ENCODE results near the gene CHRND. TPM values are rescaled to one million over a fixed set of nuclear protein-coding genes. Genes with fewer than 3 reads are reported as not detected.

CHRND gene
- total and polyA plus RNA-seq, 4 experiments from 2014 or later, result not detected

- POLR2A ChIA-PET (ENCODE audit: partially characterized antibody), result interaction anchor here (1.5 kb wide), 1 partner anchor 30 kb away, joined by 4 read pairs; the partner anchor contains the start of genes EIF4E2 and TIGD1
Observed at GRCh38 chr2:232521098-232521497, 4.9 kb upstream of the CHRND start.

GRCh38 chr2:232521959-232522622 is 3.9 kb upstream of the CHRND start:
- DNase-seq, result peak in 4 of 5 donors; percentile 53 to 63 (median 57)
- H3K27ac Mint-ChIP-seq, result no peak overlapping the region
- Histone ChIP-seq H3K4me3 (ENCODE audit: low read length in 2 of 2) (peak overlapping the region in 1 of 2 donors; percentile 14), H3K27me3 (ENCODE audit: insufficient read depth, low read length) (peaks cover 14% of the 10 kb centered on the region), H3K27ac (ENCODE audit: low read depth, low read length) (no peak overlapping the region), H3K9me3 (ENCODE audit: control insufficient read depth in 1 of 2, low read length in 2 of 2) (no peaks in the 10 kb centered on the region), H3K4me1 (ENCODE audit: insufficient read depth, low read length) (peaks cover 24% of the 10 kb centered on the region), H3K36me3 (ENCODE audit: insufficient read depth, low read length) (no peaks in the 10 kb centered on the region)
- H3K4me3 Mint-ChIP-seq, result peak overlapping the region in 1 of 8 donors; percentile 46
- H3K27me3 Mint-ChIP-seq, result peaks cover 14 to 27% of the 10 kb centered on the region in 2 donors
- no peaks in the 10 kb centered on the region for H3K36me3 Mint-ChIP-seq
- ChIA-PET POLR2A (ENCODE audit: partially characterized antibody) (no interaction called here), CTCF (ENCODE audit: partially characterized antibody) (interaction anchor here (1.0 to 1.8 kb wide), 5 partner anchors 9 to 28 kb away, joined by 3 to 7 read pairs (median 3); partner anchors contain the start of genes EIF4E2 and TIGD1)
- no peaks in the 10 kb centered on the region for H3K9me3 Mint-ChIP-seq
- peaks cover 1 to 16% (median 9%) of the 10 kb centered on the region in 4 donors for H3K4me1 Mint-ChIP-seq
- intact Hi-C loops (cut with micrococcal nuclease), result loop anchor here (1.0 kb wide), 1 partner anchor 28 kb away; the partner anchor contains the start of genes EIF4E2 and TIGD1

More at GRCh38 chr2:232521098-232521497, 4.9 kb upstream of the CHRND start:
- H3K36me3 Mint-ChIP-seq, result no peaks in the 10 kb centered on the region
- CTCF ChIA-PET (ENCODE audit: partially characterized antibody), result interaction anchor here (0.8 kb wide), 1 partner anchor 28 kb away, joined by 3 read pairs; no protein-coding TSS in a partner anchor
- Histone ChIP-seq H3K36me3 (ENCODE audit: insufficient read depth, low read length) (no peaks in the 10 kb centered on the region), H3K4me1 (ENCODE audit: insufficient read depth, low read length) (peaks cover 24% of the 10 kb centered on the region), H3K4me3 (ENCODE audit: low read length in 2 of 2) (no peak overlapping the region), H3K27ac (ENCODE audit: low read depth, low read length) (no peak overlapping the region), H3K27me3 (ENCODE audit: insufficient read depth, low read length) (peaks cover 14% of the 10 kb centered on the region), H3K9me3 (ENCODE audit: control insufficient read depth in 1 of 2, low read length in 2 of 2) (no peaks in the 10 kb centered on the region)
- H3K4me3 Mint-ChIP-seq, result peak overlapping the region in 1 of 8 donors; percentile 6
- no peak for DNase-seq
- H3K9me3 Mint-ChIP-seq, result no peaks in the 10 kb centered on the region
- peaks cover 12 to 27% of the 10 kb centered on the region in 2 donors for H3K27me3 Mint-ChIP-seq
- peaks cover 1 to 16% (median 9%) of the 10 kb centered on the region in 4 donors for H3K4me1 Mint-ChIP-seq
- H3K27ac Mint-ChIP-seq, result peak overlapping the region in 1 of 7 donors; percentile 78
- intact Hi-C loops (cut with micrococcal nuclease), result no loop called here

- DNase-seq, result no peak
- peak overlapping the region in 7 of 8 donors; percentile 51 to 81 (median 65) for H3K4me3 Mint-ChIP-seq
- intact Hi-C loops (cut with micrococcal nuclease), result loop anchor here (1.0 kb wide), 1 partner anchor 27 kb away; the partner anchor contains the start of genes EIF4E2 and TIGD1
- Histone ChIP-seq H3K36me3 (ENCODE audit: insufficient read depth, low read length) (no peaks in the 10 kb centered on the region), H3K4me1 (ENCODE audit: insufficient read depth, low read length) (peaks cover 24% of the 10 kb centered on the region), H3K4me3 (ENCODE audit: low read length in 2 of 2) (peak overlapping the region in 1 of 2 donors; percentile 14), H3K27ac (ENCODE audit: low read depth, low read length) (no peak overlapping the region), H3K9me3 (ENCODE audit: control insufficient read depth in 1 of 2, low read length in 2 of 2) (no peaks in the 10 kb centered on the region), H3K27me3 (ENCODE audit: insufficient read depth, low read length) (peaks cover 14% of the 10 kb centered on the region)
- no peaks in the 10 kb centered on the region for H3K36me3 Mint-ChIP-seq
- H3K9me3 Mint-ChIP-seq, result no peaks in the 10 kb centered on the region
- peaks cover 17 to 30% of the 10 kb centered on the region in 2 donors for H3K27me3 Mint-ChIP-seq
- H3K27ac Mint-ChIP-seq, result peak overlapping the region in 1 of 7 donors; percentile 42
- peaks cover 1 to 16% (median 9%) of the 10 kb centered on the region in 4 donors for H3K4me1 Mint-ChIP-seq
- POLR2A ChIA-PET (ENCODE audit: partially characterized antibody), result no interaction called here
- CTCF ChIA-PET (ENCODE audit: partially characterized antibody), result interaction anchor here (1.0 to 1.8 kb wide), 5 partner anchors 8 to 28 kb away, joined by 3 to 7 read pairs (median 3); partner anchors contain the start of genes EIF4E2 and TIGD1
Observed at GRCh38 chr2:232522623-232523401, 3.1 kb upstream of the CHRND start.

GRCh38 chr2:232523402-232523681 is 2.6 kb upstream of the CHRND start:
- Mint-ChIP-seq H3K36me3 (no peaks in the 10 kb centered on the region), H3K27me3 (peaks cover 20 to 32% of the 10 kb centered on the region in 2 donors), H3K27ac (peak overlapping the region in 1 of 7 donors; percentile 42), H3K4me1 (peaks cover 3 to 21% (median 13%) of the 10 kb centered on the region in 4 donors), H3K4me3 (peak overlapping the region in 6 of 8 donors; percentile 61 to 81 (median 66)), H3K9me3 (no peaks in the 10 kb centered on the region)
- intact Hi-C loops (cut with micrococcal nuclease), result no loop called here
- Histone ChIP-seq H3K4me1 (ENCODE audit: insufficient read depth, low read length) (peaks cover 26% of the 10 kb centered on the region), H3K27ac (ENCODE audit: low read depth, low read length) (no peak overlapping the region), H3K36me3 (ENCODE audit: insufficient read depth, low read length) (no peaks in the 10 kb centered on the region), H3K27me3 (ENCODE audit: insufficient read depth, low read length) (peaks cover 14% of the 10 kb centered on the region), H3K4me3 (ENCODE audit: low read length in 2 of 2) (no peak overlapping the region), H3K9me3 (ENCODE audit: control insufficient read depth in 1 of 2, low read length in 2 of 2) (no peaks in the 10 kb centered on the region)
- no peak for DNase-seq
- ChIA-PET POLR2A (ENCODE audit: partially characterized antibody) (no interaction called here), CTCF (ENCODE audit: partially characterized antibody) (interaction anchor here (1.8 kb wide), 1 partner anchor 26 kb away, joined by 5 read pairs; no protein-coding TSS in a partner anchor)

- Histone ChIP-seq H3K27ac (ENCODE audit: low read depth, low read length) (no peak overlapping the region), H3K9me3 (ENCODE audit: control insufficient read depth in 1 of 2, low read length in 2 of 2) (no peaks in the 10 kb centered on the region), H3K36me3 (ENCODE audit: insufficient read depth, low read length) (no peaks in the 10 kb centered on the region), H3K4me3 (ENCODE audit: low read length in 2 of 2) (no peak overlapping the region), H3K4me1 (ENCODE audit: insufficient read depth, low read length) (peaks cover 32% of the 10 kb centered on the region), H3K27me3 (ENCODE audit: insufficient read depth, low read length) (peaks cover 14% of the 10 kb centered on the region)
- Mint-ChIP-seq H3K4me3 (peak overlapping the region in 4 of 8 donors; percentile 61 to 81 (median 63)), H3K27ac (peak overlapping the region in 1 of 7 donors; percentile 38), H3K9me3 (no peaks in the 10 kb centered on the region), H3K27me3 (peaks cover 24 to 34% of the 10 kb centered on the region in 2 donors), H3K4me1 (peaks cover 9 to 27% (median 19%) of the 10 kb centered on the region in 4 donors), H3K36me3 (no peaks in the 10 kb centered on the region)
- ChIA-PET POLR2A (ENCODE audit: partially characterized antibody) (no interaction called here), CTCF (ENCODE audit: partially characterized antibody) (interaction anchor here (1.2 kb wide), 1 partner anchor 60 kb away, joined by 3 read pairs; no protein-coding TSS in a partner anchor)
- intact Hi-C loops (cut with micrococcal nuclease), result no loop called here
- DNase-seq, result no peak
Observed at GRCh38 chr2:232523682-232524597, 2.0 kb upstream of the CHRND start.

GRCh38 chr2:232524771-232525170 is 1.2 kb upstream of the CHRND start:
- intact Hi-C loops (cut with micrococcal nuclease), result no loop called here
- Histone ChIP-seq H3K27ac (ENCODE audit: low read depth, low read length) (no peak overlapping the region), H3K4me1 (ENCODE audit: insufficient read depth, low read length) (peaks cover 32% of the 10 kb centered on the region), H3K4me3 (ENCODE audit: low read length in 2 of 2) (no peak overlapping the region), H3K36me3 (ENCODE audit: insufficient read depth, low read length) (no peaks in the 10 kb centered on the region), H3K27me3 (ENCODE audit: insufficient read depth, low read length) (peaks cover 14% of the 10 kb centered on the region), H3K9me3 (ENCODE audit: control insufficient read depth in 1 of 2, low read length in 2 of 2) (no peaks in the 10 kb centered on the region)
- POLR2A ChIA-PET (ENCODE audit: partially characterized antibody), result no interaction called here
- Mint-ChIP-seq H3K4me1 (peaks cover 10 to 31% (median 21%) of the 10 kb centered on the region in 4 donors), H3K4me3 (no peak overlapping the region), H3K9me3 (no peaks in the 10 kb centered on the region), H3K27me3 (peaks cover 24 to 29% of the 10 kb centered on the region in 2 donors), H3K27ac (peak overlapping the region in 1 of 7 donors; percentile 38), H3K36me3 (no peaks in the 10 kb centered on the region)
- CTCF ChIA-PET (ENCODE audit: partially characterized antibody), result interaction anchor here (1.2 kb wide), 1 partner anchor 61 kb away, joined by 3 read pairs; no protein-coding TSS in a partner anchor
- DNase-seq, result no peak
